GM12801 (cell line): ENCODE data around the gene HLA-DRB1.

Experiments used
- CTCF ChIP-seq: IDR thresholded peaks from one replicate; pipeline ENCODE4 v1.5.1; 2011; ENCODE audit warnings: control low read depth; ENCODE audit not compliant: insufficient read length; ENCODE audit errors: extremely low read depth

HLA-DRB1 gene

GRCh38 chr6:32607263-32607987 lies 17.8 kb upstream of the HLA-DRB1 start:
- no peak for TF ChIP-seq CTCF

- TF ChIP-seq CTCF, result no peak
Observed at GRCh38 chr6:32604434-32604877, 14.8 kb upstream of the HLA-DRB1 start.

- no peak for TF ChIP-seq CTCF
Observed at GRCh38 chr6:32603888-32604287, 14.2 kb upstream of the HLA-DRB1 start.

- no peak for TF ChIP-seq CTCF
Observed at GRCh38 chr6:32603222-32603621, 13.6 kb upstream of the HLA-DRB1 start.

GRCh38 chr6:32602383-32602782 lies 12.7 kb upstream of the HLA-DRB1 start:
- TF ChIP-seq CTCF, result no peak

GRCh38 chr6:32597024-32597423 lies 7.4 kb upstream of the HLA-DRB1 start:
- no peak for TF ChIP-seq CTCF

- TF ChIP-seq CTCF, result no peak
Observed at GRCh38 chr6:32588156-32588555, 1.5 kb downstream of the HLA-DRB1 start.
